Vagina (tissue), 2 donors: Measurements from ENCODE around the gene TMEM108.

Source experiments
- POLR2AphosphoS5 ChIP-seq, 2 donors: sonication (generic); formaldehyde crosslinking; IDR thresholded peaks; one replicate each; pipeline ENCODE4 v1.9.0; 2017; ENCODE audit warnings: antibody characterized with exemption in 2 of 2, mild to moderate bottlenecking in 2 of 2, low read depth in 1 of 2; ENCODE audit not compliant: insufficient read depth in 1 of 2
- TF ChIP-seq, protein P1 (sequence below), 3 experiments: fragments of 450-650 bp in 2 of 3; fragments of 200-600 bp in 1 of 3; sonication (generic) in 1 of 3; IDR thresholded peaks; one replicate each; pipeline ENCODE4 v1.5.1; 2017 to 2019; ENCODE audit warnings: antibody characterized with exemption in 3 of 3, mild to moderate bottlenecking in 2 of 3, moderate library complexity in 2 of 3

- TF ChIP-seq, protein P1, sequence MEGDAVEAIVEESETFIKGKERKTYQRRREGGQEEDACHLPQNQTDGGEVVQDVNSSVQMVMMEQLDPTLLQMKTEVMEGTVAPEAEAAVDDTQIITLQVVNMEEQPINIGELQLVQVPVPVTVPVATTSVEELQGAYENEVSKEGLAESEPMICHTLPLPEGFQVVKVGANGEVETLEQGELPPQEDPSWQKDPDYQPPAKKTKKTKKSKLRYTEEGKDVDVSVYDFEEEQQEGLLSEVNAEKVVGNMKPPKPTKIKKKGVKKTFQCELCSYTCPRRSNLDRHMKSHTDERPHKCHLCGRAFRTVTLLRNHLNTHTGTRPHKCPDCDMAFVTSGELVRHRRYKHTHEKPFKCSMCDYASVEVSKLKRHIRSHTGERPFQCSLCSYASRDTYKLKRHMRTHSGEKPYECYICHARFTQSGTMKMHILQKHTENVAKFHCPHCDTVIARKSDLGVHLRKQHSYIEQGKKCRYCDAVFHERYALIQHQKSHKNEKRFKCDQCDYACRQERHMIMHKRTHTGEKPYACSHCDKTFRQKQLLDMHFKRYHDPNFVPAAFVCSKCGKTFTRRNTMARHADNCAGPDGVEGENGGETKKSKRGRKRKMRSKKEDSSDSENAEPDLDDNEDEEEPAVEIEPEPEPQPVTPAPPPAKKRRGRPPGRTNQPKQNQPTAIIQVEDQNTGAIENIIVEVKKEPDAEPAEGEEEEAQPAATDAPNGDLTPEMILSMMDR (IDR thresholded peaks at IDR 0.05): no peak
- no peak for TF ChIP-seq POLR2AphosphoS5 (IDR thresholded peaks at IDR 0.05; ENCODE audit: insufficient read depth in 1 of 2, low read depth in 1 of 2)
Measured at GRCh38 chr3:133054586-133054985, 16.4 kb downstream of the TMEM108 start.
